ENCODE results near the gene GOLT1B. TPM values are rescaled to one million over a fixed set of nuclear protein-coding genes. Genes with fewer than 3 reads are reported as not detected.
"Not testable (repeated sequence)": the region's sequence is repeated elsewhere in the genome, so short reads cannot be mapped to it uniquely, and the experiment has no call there.

The GOLT1B gene
- total RNA-seq = 24.0 TPM
- polyA plus RNA-seq = 25.0 TPM
- long read RNA-seq, donor 1, partial matches to known transcripts = 0 of 1 reads
- long read RNA-seq, donor 1, other reads (novel, unspliced or antisense) = 0 of 1 reads
- long read RNA-seq, donor 2 = 0 reads
- long read RNA-seq, donor 3, transcript GOLT1B-201 (5 exons, 3,227 nt) = major isoform, 8 of 13 reads
- long read RNA-seq, donor 3, partial matches to known transcripts = 0 of 13 reads
- long read RNA-seq, donor 3, other reads (novel, unspliced or antisense) = 0 of 13 reads
- long read RNA-seq, donor 4, transcript GOLT1B-201 (5 exons, 3,227 nt) = major isoform, 5 of 5 reads
- long read RNA-seq, donor 4, partial matches to known transcripts = 0 of 5 reads
- long read RNA-seq, donor 4, other reads (novel, unspliced or antisense) = 0 of 5 reads
- long read RNA-seq, donor 5, transcript GOLT1B-201 (5 exons, 3,227 nt) = major isoform, 12 of 19 reads
- long read RNA-seq, donor 5, partial matches to known transcripts = 5 of 19 reads
- long read RNA-seq, donor 5, other reads (novel, unspliced or antisense) = 0 of 19 reads
- long read RNA-seq, donor 6, transcript GOLT1B-201 (5 exons, 3,227 nt) = major isoform, 9 of 10 reads
- long read RNA-seq, donor 6, partial matches to known transcripts = 0 of 10 reads
- long read RNA-seq, donor 6, other reads (novel, unspliced or antisense) = 0 of 10 reads
- long read RNA-seq, donor 7, transcript GOLT1B-201 (5 exons, 3,227 nt) = major isoform, 5 of 13 reads
- long read RNA-seq, donor 7, partial matches to known transcripts = 0 of 13 reads
- long read RNA-seq, donor 7, other reads (novel, unspliced or antisense) = 0 of 13 reads
- long read RNA-seq, donor 8, partial matches to known transcripts = 0 of 1 reads
- long read RNA-seq, donor 8, other reads (novel, unspliced or antisense) = 0 of 1 reads
- long read RNA-seq, donor 9, partial matches to known transcripts = 0 of 5 reads
- long read RNA-seq, donor 9, other reads (novel, unspliced or antisense) = 0 of 5 reads
- long read RNA-seq, donor 10, transcript GOLT1B-201 (5 exons, 3,227 nt) = major isoform, 6 of 9 reads
- long read RNA-seq, donor 10, partial matches to known transcripts = 0 of 9 reads
- long read RNA-seq, donor 10, other reads (novel, unspliced or antisense) = 0 of 9 reads

GRCh38 chr12:21501258-21502163 lies at the start of gene GOLT1B, which contains the start of gene RECQL:
GOLT1B (plus strand) TSS chr12:21501789; CDS start chr12:21501924, 135 bp downstream.
RECQL (minus strand) TSS chr12:21501635; CDS start chr12:21499570, 2,065 bp downstream.
- Histone ChIP-seq H3K36me3 (ENCODE audit: control insufficient read depth in 2 of 2, insufficient read depth in 2 of 2, low read length in 1 of 2) (peaks cover 9 to 16% of the 10 kb centered on the region in 2 donors), H3K4me3 (ENCODE audit: low read length in 2 of 2) (peak within 1 kb of the TSS; percentile 77 to 91), H3K4me1 (ENCODE audit: control insufficient read depth in 2 of 2, insufficient read depth in 2 of 2, low read length in 2 of 2) (peaks cover 10 to 13% of the 10 kb centered on the region in 2 donors), H3K27me3 (ENCODE audit: control insufficient read depth in 2 of 2, insufficient read depth in 1 of 2, low read length in 1 of 2) (no peaks in the 10 kb centered on the region), H3K27ac (ENCODE audit: low read depth in 1 of 2, low read length in 1 of 2) (peak within 1 kb of the TSS; percentile 82 to 92), H3K9me3 (ENCODE audit: control insufficient read depth in 2 of 2, insufficient read depth in 1 of 2, low read length in 1 of 2) (no peaks in the 10 kb centered on the region)
- under 1% methylated on average over 61 of the region's 61 CpGs for WGBS
- DNase-seq (ENCODE audit: low read depth in 6 of 9, low spot score in 9 of 9) = peak; percentile 90 to 99 (median 97)

- no peak for DNase-seq (ENCODE audit: low read depth in 6 of 9, low spot score in 9 of 9)
- no peak overlapping the region for H3K4me3 ChIP-seq (ENCODE audit: low read length in 2 of 2)
- 98% methylated on average over 4 of the region's 4 CpGs for WGBS
- H3K9me3 ChIP-seq (ENCODE audit: control insufficient read depth in 2 of 2, insufficient read depth in 1 of 2, low read length in 1 of 2) = no peaks in the 10 kb centered on the region
- no peaks in the 10 kb centered on the region for H3K27me3 ChIP-seq (ENCODE audit: control insufficient read depth in 2 of 2, insufficient read depth in 1 of 2, low read length in 1 of 2)
- H3K27ac ChIP-seq (ENCODE audit: low read depth in 1 of 2, low read length in 1 of 2) = no peak overlapping the region
- H3K36me3 ChIP-seq (ENCODE audit: control insufficient read depth in 2 of 2, insufficient read depth in 2 of 2, low read length in 1 of 2) = peaks cover 11 to 39% of the 10 kb centered on the region in 2 donors
- H3K4me1 ChIP-seq (ENCODE audit: control insufficient read depth in 2 of 2, insufficient read depth in 2 of 2, low read length in 2 of 2) = no peaks in the 10 kb centered on the region
Observed at GRCh38 chr12:21453312-21453852, 48.2 kb upstream of the GOLT1B start.

GRCh38 chr12:21456291-21456780 lies 45.3 kb upstream of the GOLT1B start:
- H3K9me3 ChIP-seq (ENCODE audit: control insufficient read depth in 2 of 2, insufficient read depth in 1 of 2, low read length in 1 of 2) = no peaks in the 10 kb centered on the region
- H3K27me3 ChIP-seq (ENCODE audit: control insufficient read depth in 2 of 2, insufficient read depth in 1 of 2, low read length in 1 of 2) = no peaks in the 10 kb centered on the region
- H3K27ac ChIP-seq (ENCODE audit: low read depth in 1 of 2, low read length in 1 of 2) = no peak overlapping the region
- no peak overlapping the region for H3K4me3 ChIP-seq (ENCODE audit: low read length in 2 of 2)
- DNase-seq (ENCODE audit: low read depth in 6 of 9, low spot score in 9 of 9) = peak in 3 of 9 donors; percentile 6 to 36 (median 16)
- 35% methylated on average over 7 of the region's 7 CpGs for WGBS
- no peaks in the 10 kb centered on the region for H3K4me1 ChIP-seq (ENCODE audit: control insufficient read depth in 2 of 2, insufficient read depth in 2 of 2, low read length in 2 of 2)
- peaks cover 21 to 34% of the 10 kb centered on the region in 2 donors for H3K36me3 ChIP-seq (ENCODE audit: control insufficient read depth in 2 of 2, insufficient read depth in 2 of 2, low read length in 1 of 2)

GRCh38 chr12:21459474-21459873 lies 42.1 kb upstream of the GOLT1B start:
- Histone ChIP-seq H3K4me1 (ENCODE audit: control insufficient read depth in 2 of 2, insufficient read depth in 2 of 2, low read length in 2 of 2) (no peaks in the 10 kb centered on the region), H3K27me3 (ENCODE audit: control insufficient read depth in 2 of 2, insufficient read depth in 1 of 2, low read length in 1 of 2) (no peaks in the 10 kb centered on the region), H3K9me3 (ENCODE audit: control insufficient read depth in 2 of 2, insufficient read depth in 1 of 2, low read length in 1 of 2) (no peaks in the 10 kb centered on the region), H3K36me3 (ENCODE audit: control insufficient read depth in 2 of 2, insufficient read depth in 2 of 2, low read length in 1 of 2) (peaks cover 26 to 38% of the 10 kb centered on the region in 2 donors), H3K27ac (ENCODE audit: low read depth in 1 of 2, low read length in 1 of 2) (no peak overlapping the region), H3K4me3 (ENCODE audit: low read length in 2 of 2) (no peak overlapping the region)
- WGBS = 95% methylated on average over 2 of the region's 2 CpGs
- no peak for DNase-seq (ENCODE audit: low read depth in 6 of 9, low spot score in 9 of 9)

GRCh38 chr12:21467334-21467733 lies 34.3 kb upstream of the GOLT1B start:
- DNase-seq (ENCODE audit: low read depth in 6 of 9, low spot score in 9 of 9); H3K4me1 ChIP-seq (ENCODE audit: control insufficient read depth in 2 of 2, insufficient read depth in 2 of 2, low read length in 2 of 2); H3K27me3 ChIP-seq (ENCODE audit: control insufficient read depth in 2 of 2, insufficient read depth in 1 of 2, low read length in 1 of 2); H3K4me3 ChIP-seq (ENCODE audit: low read length in 2 of 2); H3K9me3 ChIP-seq (ENCODE audit: control insufficient read depth in 2 of 2, insufficient read depth in 1 of 2, low read length in 1 of 2); H3K27ac ChIP-seq (ENCODE audit: low read depth in 1 of 2, low read length in 1 of 2): not testable (repeated sequence)
- WGBS = 100% methylated on average over 2 of the region's 2 CpGs
- H3K36me3 ChIP-seq (ENCODE audit: control insufficient read depth in 2 of 2, insufficient read depth in 2 of 2, low read length in 1 of 2) = peaks cover 6 to 24% of the 10 kb centered on the region in 2 donors

GRCh38 chr12:21471294-21471693 lies 30.3 kb upstream of the GOLT1B start:
- 97% methylated on average over 2 of the region's 2 CpGs for WGBS
- no peak overlapping the region for H3K4me3 ChIP-seq (ENCODE audit: low read length in 2 of 2)
- no peaks in the 10 kb centered on the region for H3K9me3 ChIP-seq (ENCODE audit: control insufficient read depth in 2 of 2, insufficient read depth in 1 of 2, low read length in 1 of 2)
- H3K4me1 ChIP-seq (ENCODE audit: control insufficient read depth in 2 of 2, insufficient read depth in 2 of 2, low read length in 2 of 2) = no peaks in the 10 kb centered on the region
- H3K27me3 ChIP-seq (ENCODE audit: control insufficient read depth in 2 of 2, insufficient read depth in 1 of 2, low read length in 1 of 2) = no peaks in the 10 kb centered on the region
- DNase-seq (ENCODE audit: low read depth in 6 of 9, low spot score in 9 of 9) = no peak
- no peak overlapping the region for H3K27ac ChIP-seq (ENCODE audit: low read depth in 1 of 2, low read length in 1 of 2)
- H3K36me3 ChIP-seq (ENCODE audit: control insufficient read depth in 2 of 2, insufficient read depth in 2 of 2, low read length in 1 of 2) = peaks cover 0 to 41% of the 10 kb centered on the region in 2 donors

GRCh38 chr12:21472197-21472823 lies 29.3 kb upstream of the GOLT1B start:
- over 99% methylated on average over 7 of the region's 7 CpGs for WGBS
- H3K9me3 ChIP-seq (ENCODE audit: control insufficient read depth in 2 of 2, insufficient read depth in 1 of 2, low read length in 1 of 2) = no peaks in the 10 kb centered on the region
- H3K27ac ChIP-seq (ENCODE audit: low read depth in 1 of 2, low read length in 1 of 2) = no peak overlapping the region
- no peak overlapping the region for H3K4me3 ChIP-seq (ENCODE audit: low read length in 2 of 2)
- no peak for DNase-seq (ENCODE audit: low read depth in 6 of 9, low spot score in 9 of 9)
- H3K36me3 ChIP-seq (ENCODE audit: control insufficient read depth in 2 of 2, insufficient read depth in 2 of 2, low read length in 1 of 2) = peaks cover 0 to 41% of the 10 kb centered on the region in 2 donors
- H3K4me1 ChIP-seq (ENCODE audit: control insufficient read depth in 2 of 2, insufficient read depth in 2 of 2, low read length in 2 of 2) = no peaks in the 10 kb centered on the region
- no peaks in the 10 kb centered on the region for H3K27me3 ChIP-seq (ENCODE audit: control insufficient read depth in 2 of 2, insufficient read depth in 1 of 2, low read length in 1 of 2)

All from thymus (tissue), 14 donors.